Measurements from ENCODE around the gene POGZ.
A peak's percentile ranks its signal among the peaks of the same experiment; 100 is the strongest.
"Not testable (repeated sequence)": the region's sequence is repeated elsewhere in the genome, so short reads cannot be mapped to it uniquely, and the experiment has no call there.

Gene POGZ

GRCh38 chr1:151475175-151475574 is 15.9 kb upstream of the POGZ start:
- peak; percentile 71 for DNase-seq

- no peak for DNase-seq
Observed at GRCh38 chr1:151474745-151475144, 15.5 kb upstream of the POGZ start.

- peak; percentile 12 for DNase-seq
Observed at GRCh38 chr1:151472856-151473731, 13.8 kb upstream of the POGZ start.

GRCh38 chr1:151465026-151465425 is 5.7 kb upstream of the POGZ start:
- no peak for DNase-seq

- DNase-seq: no peak
Observed at GRCh38 chr1:151461694-151462093, 2.4 kb upstream of the POGZ start.

DNA sequence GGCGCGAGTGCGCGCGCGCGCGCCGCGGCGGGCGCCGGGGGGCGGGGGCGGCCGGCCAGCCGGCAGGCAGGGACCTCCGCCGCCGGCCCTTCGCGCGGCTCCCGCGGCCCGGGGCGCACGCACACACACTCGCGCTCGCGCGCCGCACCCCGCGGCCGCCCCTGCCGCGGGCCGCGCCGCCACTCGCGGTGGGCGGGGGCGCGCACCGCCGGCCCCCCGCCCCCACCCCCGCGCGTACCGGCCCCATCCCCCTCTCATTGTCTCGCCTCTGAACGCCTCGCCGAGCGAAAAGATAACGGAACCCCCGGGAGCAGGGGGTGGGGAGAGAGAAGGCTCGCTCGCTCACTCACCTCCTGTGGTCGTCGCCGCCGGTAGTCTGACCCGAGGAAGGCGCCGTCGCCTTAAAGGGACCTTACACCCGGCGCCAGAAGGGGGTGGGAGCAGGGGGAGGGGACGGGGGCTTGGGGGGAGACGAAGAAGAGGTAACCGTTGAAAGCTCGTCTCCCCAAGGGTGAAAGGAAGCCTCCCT is 428 bp downstream of the POGZ start:
- DNase-seq: peak; percentile 59

GRCh38 chr1:151457911-151458801 is 1.1 kb downstream of the POGZ start:
- peak; percentile 67 for DNase-seq

- no peak for DNase-seq
Observed at GRCh38 chr1:151455966-151456365, 3.3 kb downstream of the POGZ start.

- no peak for DNase-seq
Observed at GRCh38 chr1:151455231-151455630, 4.1 kb downstream of the POGZ start.

DNA sequence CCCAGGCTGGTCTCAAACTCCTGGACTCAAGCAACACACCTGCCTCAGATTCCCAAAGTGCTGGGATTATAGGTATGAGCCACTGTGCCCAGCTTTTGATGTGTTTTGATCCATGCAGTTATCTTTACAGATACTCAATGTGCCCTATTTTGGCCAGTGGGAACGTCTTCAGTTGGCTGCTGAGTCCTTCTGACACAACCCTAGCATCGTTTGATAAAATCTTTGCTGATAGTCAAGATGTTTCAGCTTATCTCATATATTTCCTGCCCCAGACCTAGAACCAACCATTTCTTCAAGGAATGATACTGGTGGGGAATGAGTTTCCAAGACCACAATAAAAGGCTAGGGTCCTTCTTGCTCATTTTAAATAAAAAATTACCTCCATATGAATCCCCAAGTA is 11.6 kb downstream of the POGZ start:
- DNase-seq: peak; percentile 6

GRCh38 chr1:151444783-151445177 is 14.5 kb downstream of the POGZ start:
- no peak for DNase-seq

GRCh38 chr1:151443846-151444782 is 15.2 kb downstream of the POGZ start:
- DNase-seq: peak; percentile 82

DNA sequence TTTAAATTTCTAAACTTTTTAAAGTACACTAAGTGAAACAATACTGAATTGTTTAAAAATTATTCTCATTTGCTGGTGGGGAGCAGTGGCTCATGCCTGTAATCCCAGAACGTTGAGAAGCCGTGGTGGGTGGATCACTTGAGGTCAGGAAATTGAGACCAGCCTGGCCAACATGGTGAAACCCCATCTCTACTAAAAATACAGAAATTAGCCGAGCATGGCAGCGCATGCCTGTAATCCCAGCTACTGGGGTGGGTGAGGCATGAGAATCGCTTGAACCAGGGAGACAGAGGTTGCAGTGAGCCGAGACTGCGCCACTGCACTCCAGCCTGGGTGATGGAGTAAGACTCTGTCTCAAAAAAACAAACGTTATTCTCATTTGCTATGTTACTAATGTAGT is 21.9 kb downstream of the POGZ start:
- DNase-seq: not testable (repeated sequence)

GRCh38 chr1:151436985-151437384 is 22.3 kb downstream of the POGZ start:
- no peak for DNase-seq

GRCh38 chr1:151435174-151435573 is 24.1 kb downstream of the POGZ start:
- no peak for DNase-seq

DNA sequence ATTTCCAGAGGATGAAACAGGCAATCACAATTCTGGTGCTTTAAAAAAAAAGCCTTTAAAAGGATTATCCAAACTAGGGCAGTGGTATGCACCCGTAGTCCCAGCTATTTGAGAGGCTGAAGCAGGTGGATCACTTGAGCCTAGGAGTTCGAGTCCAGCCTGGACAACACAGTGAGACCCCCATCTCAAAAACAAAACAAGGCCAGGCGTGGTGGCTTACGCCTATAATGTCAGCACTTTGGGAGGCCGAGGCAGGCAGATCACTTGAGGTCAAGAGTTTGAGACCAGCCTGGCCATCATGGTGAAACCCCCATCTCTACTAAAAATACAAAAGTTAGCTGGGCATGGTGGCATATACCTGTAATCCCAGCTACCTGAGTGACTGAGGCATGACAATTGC is 25.5 kb downstream of the POGZ start:
- not testable (repeated sequence) for DNase-seq

- DNase-seq: no peak
Observed at GRCh38 chr1:151428068-151428467, 31.2 kb downstream of the POGZ start.

DNA sequence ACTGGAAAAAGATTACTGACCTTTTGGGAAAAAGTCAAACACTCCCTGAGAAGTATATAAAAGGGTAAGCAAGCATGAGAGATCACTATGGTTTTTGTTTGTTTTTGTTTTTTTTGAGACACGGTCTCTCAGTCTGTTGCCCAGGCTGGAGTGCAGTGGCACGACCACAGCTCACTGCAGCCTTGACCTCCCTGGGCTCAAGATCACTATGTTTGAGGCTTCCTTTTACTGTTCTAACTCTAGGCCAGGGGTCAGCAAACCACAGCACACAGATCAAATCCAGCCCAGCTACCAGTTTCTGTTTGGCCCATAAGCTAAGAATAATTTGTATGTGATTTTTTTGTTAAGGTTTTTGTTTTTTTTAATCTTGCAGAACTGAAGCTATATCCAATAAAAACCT is 34.2 kb downstream of the POGZ start:
- no peak for DNase-seq

DNA sequence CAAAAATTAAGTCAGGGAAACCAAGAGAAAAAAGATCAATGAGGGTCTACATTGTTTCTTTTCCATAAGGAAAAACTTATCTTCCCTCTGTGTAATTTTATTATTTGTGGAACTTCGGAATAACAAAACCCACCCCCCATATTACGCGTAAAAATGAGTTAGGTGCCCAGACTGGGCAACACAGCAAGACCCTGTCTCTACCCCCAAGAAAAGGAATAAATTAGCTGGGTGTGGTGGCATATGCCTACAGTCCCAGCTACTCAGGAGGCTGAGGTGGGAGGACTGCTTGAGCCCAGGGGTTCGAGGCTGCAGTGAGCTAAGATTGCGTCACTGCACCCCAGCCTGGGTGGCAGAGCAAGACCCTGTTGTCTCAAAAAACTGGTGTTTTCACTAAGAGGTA is 39.5 kb downstream of the POGZ start:
- no peak for DNase-seq

GRCh38 chr1:151418081-151418480 is 41.2 kb downstream of the POGZ start:
- DNase-seq: no peak

GRCh38 chr1:151416231-151416630 is 43.1 kb downstream of the POGZ start:
- no peak for DNase-seq

GRCh38 chr1:151411884-151412283 is 47.4 kb downstream of the POGZ start:
- no peak for DNase-seq

Measured in activated CD4-positive, alpha-beta T cell treated with anti-CD3 and anti-CD28 coated beads, Interleukin-2, Interleukin-6, amounts not matched to agents 100 ng/mL and 50 ng/mL, durations not matched to agents 16 hours and 8 hours (primary cell).